Measurements from ENCODE around the gene CCDC77.
"Not testable (repeated sequence)": the region's sequence is repeated elsewhere in the genome, so short reads cannot be mapped to it uniquely, and the experiment has no call there.

The CCDC77 gene

DNA sequence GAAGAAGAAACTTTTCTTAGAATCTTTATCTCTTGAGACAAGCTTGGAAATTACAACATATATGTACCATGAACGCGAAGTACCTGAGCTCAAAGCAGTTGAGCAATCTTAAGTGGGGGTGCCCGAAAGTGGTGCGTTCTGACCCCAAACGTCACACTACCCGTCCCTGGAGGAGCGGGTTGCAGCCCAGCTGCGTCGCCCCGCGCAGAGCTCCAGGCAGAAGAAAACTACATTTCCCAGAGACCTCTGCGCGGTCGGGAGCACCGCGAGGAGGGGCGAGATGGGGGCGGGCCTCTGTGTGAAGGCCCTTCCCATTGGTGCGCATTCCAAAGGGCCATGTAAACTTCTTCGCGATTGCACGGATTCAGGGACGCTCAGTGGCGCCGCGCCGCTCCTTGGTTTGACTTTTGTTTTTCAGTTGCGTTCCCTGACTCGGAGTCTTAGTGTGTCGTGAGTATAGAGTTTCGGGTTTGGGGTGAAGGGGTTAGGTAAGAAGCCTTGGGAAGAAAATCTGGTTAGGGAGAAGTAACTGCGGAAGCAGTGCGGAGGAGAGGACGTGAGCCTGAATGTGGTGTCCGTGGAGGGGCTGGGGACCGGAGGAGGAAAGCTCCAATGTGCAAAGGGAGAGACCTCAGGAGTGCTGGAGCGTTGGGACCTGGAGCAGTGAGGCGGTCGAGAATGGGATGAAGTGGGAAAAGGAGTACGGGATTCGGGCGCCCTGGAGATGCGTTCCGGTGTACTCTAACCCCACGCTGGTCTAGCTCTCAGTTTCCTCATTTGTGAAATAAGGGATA lies at the start of gene CCDC77:
CCDC77 (plus strand) TSS at position 410 of the 794 bp plus-strand sequence. CDS start 7,740 bp downstream, outside the sequence.
- peak; percentile 94 for DNase-seq

DNA sequence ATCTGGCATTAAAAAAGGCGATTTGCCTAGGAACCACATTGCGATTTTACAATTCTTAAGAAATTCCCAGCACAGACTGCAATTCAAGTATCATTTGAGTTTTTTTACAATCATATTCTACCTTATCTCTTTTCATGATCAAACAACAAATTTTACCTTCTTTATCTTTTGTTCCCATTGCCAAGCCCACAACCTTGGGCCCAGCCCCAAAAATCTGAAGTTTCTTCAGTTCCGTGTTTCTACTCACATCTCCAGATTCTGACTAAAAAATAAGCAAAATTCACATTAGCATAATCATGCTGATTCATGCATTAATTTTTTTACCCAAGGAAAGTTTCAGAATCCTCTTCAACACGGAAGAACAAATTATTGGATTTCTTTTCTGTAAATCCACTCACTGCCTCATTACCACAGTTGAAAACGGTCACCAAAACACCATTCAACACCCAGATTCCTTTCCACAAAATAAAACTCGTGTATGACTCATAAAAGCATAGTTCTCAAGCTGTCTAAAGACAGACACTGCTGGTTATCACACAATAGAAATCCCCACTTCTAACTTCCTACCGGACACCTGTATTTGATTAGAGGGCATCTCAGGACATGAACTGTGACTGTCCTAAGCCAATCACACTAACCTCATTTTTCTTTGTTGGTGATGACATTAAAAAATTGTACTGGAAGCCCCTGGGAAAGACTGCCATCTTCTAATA lies 45.0 kb upstream of the CCDC77 start:
- DNase-seq: no peak

DNA sequence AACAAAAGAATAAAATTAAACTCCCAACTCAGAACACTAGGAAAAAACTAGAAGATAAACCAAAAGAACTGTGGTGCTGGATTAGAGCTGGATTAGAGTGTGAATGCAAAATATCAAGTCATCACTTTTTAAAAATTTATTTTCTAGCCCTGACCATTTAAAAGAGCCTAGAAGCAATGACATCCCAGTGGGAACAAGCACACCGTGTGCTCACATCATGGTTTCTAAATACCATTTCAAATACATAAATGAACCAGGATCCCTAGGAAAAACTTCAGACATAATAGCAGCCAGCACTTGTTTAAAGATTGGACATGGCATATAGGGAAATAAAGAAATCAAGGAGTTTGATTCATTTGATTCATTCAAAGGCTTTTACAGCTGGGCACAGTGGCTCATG lies 42.4 kb upstream of the CCDC77 start:
- DNase-seq: no peak

DNA sequence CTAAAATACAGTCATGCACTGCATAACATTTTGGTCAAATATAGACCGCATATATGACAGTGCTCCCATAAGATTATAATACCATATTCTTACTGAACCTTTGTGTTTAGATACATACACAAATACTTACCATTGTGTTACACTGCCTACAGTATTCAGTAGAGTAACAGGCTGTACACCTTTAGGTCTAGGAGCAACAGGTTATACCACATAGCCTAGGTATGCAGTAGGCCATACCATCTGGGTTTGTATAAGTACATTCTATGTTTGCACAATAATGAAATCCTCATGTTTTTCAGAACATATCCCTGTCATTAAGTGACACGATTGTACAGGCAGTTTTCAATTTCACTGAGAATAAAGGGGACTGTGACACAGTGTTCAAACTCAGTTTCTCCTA lies 34.6 kb upstream of the CCDC77 start:
- no peak for DNase-seq

DNA sequence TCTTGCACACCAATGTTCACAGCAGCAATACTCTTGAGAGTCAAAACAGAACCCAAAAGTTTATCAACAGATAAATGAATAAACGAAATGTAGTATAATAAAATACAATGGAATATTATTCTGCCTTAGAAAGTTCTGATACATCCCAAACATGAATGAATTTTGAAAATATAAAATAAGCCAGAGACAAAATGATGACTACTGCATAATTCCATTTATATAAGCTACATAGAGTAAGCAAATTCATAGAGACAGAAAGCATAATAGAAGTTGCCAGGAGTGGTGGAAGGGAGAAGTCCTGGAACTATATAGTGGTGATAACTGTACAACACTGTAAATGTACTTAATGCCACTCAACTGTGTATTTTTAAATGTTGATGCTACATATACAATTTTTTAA lies 33.5 kb upstream of the CCDC77 start:
- DNase-seq: no peak

DNA sequence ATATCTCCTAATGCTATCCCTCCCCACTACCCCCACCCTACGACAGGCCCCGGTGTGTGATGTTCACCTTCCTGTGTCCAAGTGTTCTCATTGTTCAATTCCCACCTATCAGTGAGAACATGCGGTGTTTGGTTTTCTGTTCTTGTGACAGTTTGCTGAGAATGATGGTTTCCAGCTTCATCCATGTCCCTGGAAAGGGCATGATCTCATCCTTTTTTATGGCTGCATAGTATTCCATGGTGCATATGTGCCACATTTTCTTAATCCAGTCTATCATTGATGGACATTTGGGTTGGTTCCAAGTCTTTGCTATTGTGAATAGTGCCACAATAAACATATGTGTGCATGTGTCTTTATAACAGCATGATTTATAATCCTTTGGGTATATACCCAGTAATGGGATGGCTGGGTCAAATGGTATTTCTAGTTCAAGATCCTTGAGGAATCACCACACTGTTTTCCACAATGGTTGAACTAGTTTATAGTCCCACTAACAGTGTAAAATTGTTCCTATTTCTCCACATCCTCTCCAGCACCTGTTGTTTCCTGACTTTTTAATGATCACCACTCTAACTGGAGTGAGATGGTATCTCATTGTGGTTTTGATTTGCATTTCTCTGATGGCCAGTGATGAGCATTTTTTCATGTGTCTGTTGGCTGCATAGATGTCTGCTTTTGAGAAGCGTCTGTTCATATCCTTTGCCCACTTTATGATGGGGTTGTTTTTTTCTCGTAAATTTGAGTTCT lies 30.5 kb upstream of the CCDC77 start:
- DNase-seq: not testable (repeated sequence)

DNA sequence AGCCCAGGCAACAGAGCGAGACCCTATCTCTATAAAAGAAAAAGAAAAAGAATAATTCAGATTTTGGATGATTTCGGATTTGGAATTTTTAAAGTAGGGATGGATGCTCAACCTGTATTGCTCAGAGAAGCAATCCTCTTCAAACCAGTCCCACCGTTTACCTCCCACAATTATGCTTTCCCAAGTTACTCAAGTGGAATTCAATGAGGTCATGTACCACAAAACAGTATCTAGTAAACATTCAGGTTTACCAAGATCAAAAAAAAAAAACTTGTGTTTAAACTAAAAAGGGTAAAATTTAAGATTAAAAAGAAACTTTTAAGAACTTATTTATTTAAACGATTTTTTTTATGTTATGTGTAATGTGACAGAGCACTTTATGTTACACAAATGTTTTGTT lies 14.8 kb upstream of the CCDC77 start:
- no peak for DNase-seq

DNA sequence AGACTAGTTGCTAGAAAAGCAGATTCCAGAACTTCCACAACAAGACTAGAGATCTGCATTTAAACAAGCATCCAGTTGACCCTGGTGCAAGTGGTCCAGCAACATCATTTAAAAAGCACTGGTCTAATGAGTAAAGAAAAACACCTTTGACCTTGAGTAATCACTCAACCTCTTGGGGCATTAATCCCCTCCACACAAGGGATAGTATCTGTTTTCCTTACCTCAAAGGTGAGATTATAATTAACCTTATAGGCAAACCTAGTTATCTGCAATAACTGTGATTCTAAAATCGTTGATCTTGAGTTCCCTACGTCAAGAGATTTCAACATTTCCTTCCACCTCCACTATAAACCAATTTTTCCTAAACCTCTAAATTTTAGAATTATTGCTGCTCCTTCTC lies 13.4 kb upstream of the CCDC77 start:
- no peak for DNase-seq

DNA sequence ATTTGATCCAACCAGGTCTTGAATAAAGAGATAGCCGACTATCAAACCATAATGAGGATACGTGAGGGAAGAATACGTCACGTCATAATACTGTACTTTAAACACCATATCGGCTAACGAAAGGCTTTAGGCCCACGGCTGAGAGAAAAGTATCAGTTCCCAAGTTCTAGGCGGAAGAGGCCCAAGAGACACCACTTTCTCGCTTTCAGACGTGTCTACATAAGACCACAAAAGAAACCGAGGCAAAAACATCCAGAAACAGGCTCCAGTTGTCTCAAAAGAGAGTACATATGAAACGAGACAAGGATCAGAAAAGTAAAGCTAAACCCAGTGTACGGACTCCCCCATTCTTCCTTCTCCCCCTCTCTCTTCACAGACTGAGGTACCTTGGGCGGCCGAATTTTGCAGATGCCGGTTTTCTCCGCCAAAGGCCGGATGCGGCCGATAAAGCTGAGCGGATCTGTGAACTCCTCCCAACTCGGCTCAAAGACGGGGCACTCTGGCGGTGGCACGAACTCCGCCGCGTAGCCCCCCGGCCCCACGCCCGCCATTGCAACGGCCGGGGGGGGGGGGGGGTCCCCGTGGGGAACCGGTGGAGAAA lies 12.8 kb upstream of the CCDC77 start:
- peak; percentile 47 for DNase-seq

DNA sequence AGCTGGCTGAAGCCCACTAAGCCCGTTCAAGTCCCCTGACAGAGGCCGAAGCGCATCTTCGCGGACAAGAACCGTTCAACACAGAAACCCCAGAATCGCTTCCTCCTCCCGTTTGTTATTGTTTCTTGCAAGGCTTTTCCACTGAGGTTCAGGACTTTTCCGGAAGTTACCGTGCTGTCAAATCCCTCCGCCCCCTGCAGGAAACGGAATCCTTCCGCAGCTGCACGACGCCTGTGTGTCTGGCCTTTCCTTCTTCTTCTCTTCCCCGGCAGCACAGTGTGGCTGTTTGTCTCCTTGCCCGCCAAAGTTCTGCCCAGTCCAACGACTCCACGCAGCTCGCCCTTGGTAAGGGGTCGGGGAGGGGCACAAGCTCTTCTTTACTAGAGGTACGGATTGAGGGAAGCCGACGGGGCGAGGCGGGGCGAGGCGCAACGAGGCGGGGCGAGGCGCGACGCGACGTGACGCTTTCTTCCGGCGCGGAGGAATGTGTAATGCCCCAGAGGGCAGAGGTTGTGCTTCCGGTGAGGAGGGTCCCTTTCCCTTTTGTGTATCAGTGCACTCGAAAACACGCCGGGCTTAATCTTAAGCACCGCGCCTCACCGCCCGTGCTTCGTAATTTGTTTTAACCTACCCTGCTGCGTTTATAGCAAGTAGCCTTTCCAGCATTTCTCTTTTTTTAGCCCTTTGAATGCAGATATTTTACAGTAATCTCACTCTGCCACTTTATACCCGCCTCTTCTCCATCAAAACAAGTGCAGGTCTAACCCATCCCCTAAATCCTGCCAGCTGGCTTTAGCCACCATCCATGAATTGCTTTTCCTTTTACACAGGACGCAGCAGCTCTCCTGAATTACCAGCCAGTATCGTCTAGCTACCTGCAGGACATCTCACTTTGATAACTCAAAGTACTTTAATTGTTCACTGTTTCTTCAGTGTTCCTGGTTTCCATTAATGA lies 12.0 kb upstream of the CCDC77 start, which contains the start of gene KDM5A:
KDM5A (minus strand) TSS at position 179 of the 955 bp plus-strand sequence. CDS start 229 bp downstream, outside the sequence.
- DNase-seq: peak; percentile 89

DNA sequence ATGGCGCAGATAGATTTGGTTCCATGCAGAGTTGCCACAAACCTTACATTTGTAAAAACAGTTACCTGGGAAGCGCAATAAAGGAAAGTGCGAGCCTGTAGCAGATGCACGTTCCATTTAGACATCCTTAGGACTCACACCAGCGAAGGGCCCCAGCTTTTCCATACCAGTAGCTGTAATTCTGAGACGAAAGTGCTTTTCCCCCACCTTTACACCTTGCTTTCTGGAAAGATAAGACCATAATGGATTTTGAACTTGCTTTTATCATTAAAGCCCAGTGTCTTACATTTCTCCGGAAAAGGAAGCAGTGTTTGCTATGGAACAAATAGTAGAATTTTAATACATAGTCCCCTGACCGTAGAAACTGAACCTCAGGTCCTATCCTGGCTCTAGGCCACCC lies 616 bp upstream of the CCDC77 start:
- no peak for DNase-seq

DNA sequence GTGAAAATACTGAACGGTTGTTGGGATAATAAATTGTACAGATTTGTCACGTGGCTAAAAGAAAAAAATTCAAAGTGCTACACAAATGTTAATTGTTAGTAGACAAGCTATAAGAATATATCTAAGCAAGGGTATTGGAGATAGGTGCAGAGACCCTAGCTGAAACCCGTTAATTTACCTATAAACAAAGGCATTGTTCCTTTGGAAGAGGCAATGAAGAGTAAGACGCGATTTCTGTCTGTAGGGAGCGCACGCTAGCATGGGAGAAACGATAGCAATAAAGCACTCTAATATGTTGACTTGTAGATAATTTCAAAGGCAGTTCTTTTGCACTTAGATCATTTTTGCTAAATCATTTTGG lies 565 bp downstream of the CCDC77 start:
- DNase-seq: no peak

DNA sequence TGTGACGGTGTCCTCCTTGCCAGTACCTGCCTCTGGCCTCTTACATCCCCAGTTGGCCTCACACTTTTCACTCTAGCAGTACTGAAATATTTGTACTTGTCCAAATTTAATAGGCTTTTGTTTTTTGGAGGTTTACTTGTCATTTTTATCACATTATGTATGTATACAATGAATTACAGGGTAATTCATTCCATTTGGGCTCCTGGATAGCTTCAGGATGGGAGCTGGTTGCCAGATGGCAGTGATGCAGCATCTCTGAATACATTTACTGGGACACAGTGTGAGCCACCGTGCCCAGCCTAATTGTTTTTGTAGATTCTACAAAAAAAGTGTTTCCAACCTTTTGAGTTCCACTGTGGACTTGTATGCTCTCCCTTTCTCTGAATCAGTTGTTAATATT lies 13.4 kb downstream of the CCDC77 start:
- no peak for DNase-seq

DNA sequence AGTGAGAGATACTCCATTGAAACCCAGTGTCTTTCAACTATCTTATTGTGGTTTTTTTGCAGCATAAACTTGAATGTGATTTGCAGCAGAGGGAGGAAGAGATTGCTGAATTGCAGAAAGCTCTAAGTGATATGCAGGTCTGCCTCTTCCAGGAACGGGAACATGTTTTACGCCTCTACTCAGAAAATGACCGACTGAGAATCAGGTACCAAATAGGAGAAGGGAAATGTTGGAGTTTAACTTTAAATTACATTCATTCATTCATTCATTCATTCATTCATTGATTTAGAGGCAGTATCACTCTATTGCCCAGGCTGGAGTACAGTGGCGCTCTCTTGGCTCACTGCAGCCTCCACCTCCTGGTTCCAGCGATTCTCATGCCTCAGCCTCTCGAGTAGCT lies 17.0 kb downstream of the CCDC77 start:
- DNase-seq: no peak

DNA sequence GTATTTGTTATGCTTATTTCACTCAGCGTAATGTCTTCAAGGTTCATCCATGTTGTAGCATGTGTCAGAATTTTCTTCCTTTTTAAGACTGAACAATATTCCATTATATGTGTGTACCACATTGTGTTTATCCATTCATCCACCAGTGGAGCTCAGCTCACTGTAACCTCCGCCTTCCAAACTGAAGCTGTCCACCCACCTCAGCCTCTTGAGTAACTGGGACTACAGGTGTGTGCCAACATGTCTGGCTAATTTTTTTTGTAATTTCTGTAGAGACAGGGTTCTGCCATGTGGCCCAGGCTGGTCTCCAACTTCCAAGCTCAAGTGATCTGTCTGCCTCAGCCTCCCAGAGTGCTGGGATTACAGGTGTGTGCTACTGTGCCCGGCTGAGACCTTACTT lies 21.1 kb downstream of the CCDC77 start:
- no peak for DNase-seq

DNA sequence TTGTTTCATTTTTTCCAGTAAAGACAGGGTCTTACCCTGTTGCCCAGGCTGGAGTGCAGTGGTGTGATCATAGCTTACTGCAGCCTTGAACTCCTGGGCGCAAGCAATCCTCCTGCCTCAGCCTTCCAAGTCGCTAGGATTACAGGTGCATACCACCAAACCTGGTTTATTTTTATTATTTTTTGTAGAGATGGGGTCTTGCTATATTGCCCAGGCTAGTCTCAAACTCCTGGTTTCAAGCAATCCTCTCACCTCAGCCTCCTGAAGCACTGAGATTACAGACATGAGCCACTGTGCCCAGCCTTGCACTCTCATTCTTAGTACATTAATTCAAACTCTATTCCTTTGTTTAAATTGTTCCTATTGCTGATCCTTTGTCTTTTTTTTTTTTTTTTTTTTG lies 34.3 kb downstream of the CCDC77 start:
- not testable (repeated sequence) for DNase-seq

DNA sequence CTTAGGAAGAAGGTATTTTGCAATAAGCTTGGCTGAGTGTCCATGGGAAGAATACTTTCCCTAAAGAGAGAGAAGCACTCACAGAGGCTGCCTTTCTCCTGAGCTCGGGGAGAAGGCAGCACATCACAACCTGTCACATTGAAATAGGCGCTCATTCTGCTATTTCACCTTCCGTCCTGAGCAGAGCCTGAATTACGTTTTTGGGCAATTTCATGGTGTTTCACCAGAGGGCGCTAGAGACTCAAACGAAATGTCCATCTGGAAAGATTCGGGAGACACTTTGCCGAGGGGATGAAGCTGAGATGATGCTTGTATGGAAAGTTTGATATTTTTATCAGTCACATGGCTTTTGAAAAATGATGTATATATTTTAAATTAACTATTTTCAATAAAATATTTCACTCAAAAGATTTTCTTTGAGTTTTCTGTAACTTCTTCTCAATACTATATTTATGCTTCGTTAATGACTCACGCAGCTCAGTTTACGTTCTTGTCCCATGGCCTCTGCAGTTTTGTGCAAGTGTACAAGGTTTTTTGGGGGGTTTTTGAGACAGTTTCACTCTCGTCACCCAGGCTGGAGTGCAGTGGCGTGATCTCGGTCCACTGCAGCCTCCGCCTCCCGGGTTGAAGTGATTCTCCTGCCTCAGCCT lies 40.9 kb downstream of the CCDC77 start:
- DNase-seq: peak; percentile 21

DNA sequence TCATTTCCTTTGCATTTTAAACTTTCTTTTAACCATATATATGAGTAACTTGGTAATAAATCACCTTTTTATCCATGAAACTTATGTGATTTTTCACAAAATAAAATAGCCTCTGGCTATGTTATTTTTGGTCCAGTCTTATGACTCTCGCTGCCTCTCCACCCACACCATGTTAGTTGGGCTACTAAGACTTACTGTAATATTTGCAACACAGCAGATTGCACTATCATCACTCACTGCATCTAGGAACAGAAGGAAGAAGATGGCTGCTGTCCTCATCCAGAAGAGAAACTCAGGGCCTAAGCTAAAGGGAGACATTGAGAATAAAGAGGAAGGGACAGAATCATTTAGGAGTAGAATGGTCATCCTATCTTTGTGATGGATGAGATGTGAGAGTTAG lies 45.7 kb downstream of the CCDC77 start:
- DNase-seq: no peak

DNA sequence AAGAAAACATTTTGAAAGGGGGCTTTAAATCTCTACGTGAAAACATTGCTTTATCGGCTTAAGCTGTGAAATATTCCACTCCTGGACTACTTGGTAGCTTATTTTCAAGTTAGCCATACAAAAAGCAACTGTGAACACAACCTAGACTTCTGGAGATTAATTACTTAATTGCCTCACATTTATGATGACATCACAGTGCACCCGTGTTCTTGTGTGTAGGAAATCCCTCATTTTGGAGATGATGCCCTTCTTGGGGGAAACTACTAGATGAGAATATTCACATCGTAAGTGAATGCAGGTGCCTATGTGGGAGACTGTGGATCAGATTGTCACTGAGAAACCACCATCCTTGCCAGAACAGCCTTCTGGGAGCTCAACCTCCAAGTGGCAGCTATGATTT lies 47.8 kb downstream of the CCDC77 start:
- no peak for DNase-seq

DNA sequence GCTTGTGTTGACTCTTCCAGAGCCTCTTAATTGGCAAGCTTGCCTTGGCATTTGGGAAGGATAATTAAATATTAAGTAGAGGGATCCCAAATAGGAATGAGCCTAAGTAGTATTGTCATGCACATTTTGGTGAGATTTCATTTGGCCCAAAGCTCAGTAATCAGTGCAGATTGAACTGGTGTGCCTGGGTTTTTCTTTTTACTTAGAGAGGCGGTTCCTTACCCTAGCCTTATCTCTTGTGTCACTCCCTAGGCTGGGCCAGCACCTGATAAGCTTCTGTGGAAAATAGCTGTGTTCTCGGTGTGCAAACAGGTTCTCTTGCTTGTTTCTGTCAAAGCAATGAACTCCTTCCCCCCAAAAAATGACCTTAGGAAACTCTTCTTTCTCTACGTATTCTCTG lies 49.0 kb downstream of the CCDC77 start:
- no peak for DNase-seq

DNA sequence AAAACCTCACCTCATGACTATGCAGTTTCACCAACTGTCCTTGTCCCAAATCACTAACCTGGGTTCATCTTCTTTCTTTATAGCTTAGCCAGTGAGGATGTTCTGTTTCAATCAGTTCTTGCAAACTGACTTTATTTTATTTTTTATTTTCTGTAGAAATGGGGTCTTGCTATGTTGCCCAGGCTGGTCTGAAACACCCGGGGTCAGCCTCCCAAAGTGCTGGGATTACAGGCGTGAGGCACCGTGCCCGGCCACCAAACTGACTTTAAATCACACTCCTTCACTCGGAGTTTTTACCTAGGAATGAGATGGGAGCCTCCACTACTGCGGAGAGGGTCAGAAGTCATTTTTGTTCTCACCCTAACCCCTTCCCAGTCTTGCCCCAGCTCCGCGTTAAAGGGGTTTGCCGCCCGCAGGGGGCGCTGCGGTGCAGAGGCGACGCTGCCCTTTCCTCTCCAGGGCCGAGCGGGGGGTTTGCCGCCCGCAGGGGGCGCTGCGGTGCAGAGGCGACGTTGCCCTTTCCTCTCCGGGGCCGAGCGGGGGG lies 51.3 kb downstream of the CCDC77 start:
- peak; percentile 84 for DNase-seq
